HG03066 (cell line): ENCODE measurements around the gene DOLPP1.
"Not testable (repeated sequence)": the region's sequence is repeated elsewhere in the genome, so short reads cannot be mapped to it uniquely, and the experiment has no call there.

ENCODE experiments used
- ATAC-seq: cut with Tn5 transposase; IDR thresholded peaks from one replicate; pipeline ENCODE4 v1.9.1; 2021; ENCODE audit warnings: low read depth; ENCODE audit not compliant: unreplicated experiment

DOLPP1 gene

GRCh38 chr9:129080601-129081387 lies at the start of gene DOLPP1:
TSS of gene DOLPP1 (plus strand) at chr9:129081111. CDS start at chr9:129081132, 21 bp downstream.
- peak; percentile 91 for ATAC-seq

- no peak for ATAC-seq
These were observed 49.4 kb upstream of the DOLPP1 start for GRCh38 chr9:129031514-129031913.

GRCh38 chr9:129032541-129033159 lies 48.3 kb upstream of the DOLPP1 start:
- no peak for ATAC-seq

GRCh38 chr9:129033216-129033615 lies 47.7 kb upstream of the DOLPP1 start:
- no peak for ATAC-seq

- not testable (repeated sequence) for ATAC-seq
These were observed 45.1 kb upstream of the DOLPP1 start for GRCh38 chr9:129035838-129036237.

- peak; percentile 92 for ATAC-seq
These were observed 44.5 kb upstream of the DOLPP1 start, which contains the start of gene MIGA2 for GRCh38 chr9:129036241-129036922. TSS of gene MIGA2 (plus strand) at chr9:129036626. CDS start at chr9:129040595, 3,969 bp downstream.

- no peak for ATAC-seq
These were observed 43.8 kb upstream of the DOLPP1 start for GRCh38 chr9:129036923-129037766.

- no peak for ATAC-seq
These were observed 43.2 kb upstream of the DOLPP1 start for GRCh38 chr9:129037767-129038098.

GRCh38 chr9:129038109-129038852 lies 42.6 kb upstream of the DOLPP1 start:
- no peak for ATAC-seq

GRCh38 chr9:129040113-129040643 lies 40.7 kb upstream of the DOLPP1 start:
- ATAC-seq = no peak

- no peak for ATAC-seq
These were observed 38.9 kb upstream of the DOLPP1 start for GRCh38 chr9:129042016-129042415.

GRCh38 chr9:129052592-129052991 lies 28.3 kb upstream of the DOLPP1 start:
- no peak for ATAC-seq

GRCh38 chr9:129053020-129053419 lies 27.9 kb upstream of the DOLPP1 start:
- no peak for ATAC-seq

- no peak for ATAC-seq
These were observed 26.6 kb upstream of the DOLPP1 start for GRCh38 chr9:129054163-129054851.

- no peak for ATAC-seq
These were observed 21.7 kb upstream of the DOLPP1 start for GRCh38 chr9:129058965-129059795.

- ATAC-seq = no peak
These were observed 20.8 kb upstream of the DOLPP1 start for GRCh38 chr9:129059796-129060785.

- no peak for ATAC-seq
These were observed 19.9 kb upstream of the DOLPP1 start for GRCh38 chr9:129060991-129061390.
